D721Med (cell line): ENCODE data around the gene C15orf39.
"Not testable (repeated sequence)": the region's sequence is repeated elsewhere in the genome, so short reads cannot be mapped to it uniquely, and the experiment has no call there.

Source experiments
- DNase-seq: peaks from one replicate; pipeline ENCODE4 v3.0.0; 2011; ENCODE audit warnings: low spot score; ENCODE audit not compliant: insufficient read length
- FAIRE-seq: peaks from 2 replicates; lab custom pipeline; 2011; peaks lifted over from hg19 to GRCh38; lab: Jason Lieb, UNC
- CTCF ChIP-seq: IDR thresholded peaks from 2 replicates; pipeline ENCODE4 v1.5.1; 2012; ENCODE audit warnings: mild to moderate bottlenecking, control low read depth; ENCODE audit not compliant: insufficient read depth; ENCODE audit errors: missing control alignments

Gene C15orf39

GRCh38 chr15:75158402-75158801, 43.3 kb upstream of the C15orf39 start:
- TF ChIP-seq CTCF: no peak
- FAIRE-seq (no peak), DNase-seq (no peak)

GRCh38 chr15:75159244-75159643, 42.4 kb upstream of the C15orf39 start:
- DNase-seq: no peak
- FAIRE-seq: no peak
- TF ChIP-seq CTCF: no peak

GRCh38 chr15:75161106-75161916, 40.4 kb upstream of the C15orf39 start:
- TF ChIP-seq CTCF: no peak
- no peak for FAIRE-seq
- no peak for DNase-seq

GRCh38 chr15:75161917-75162414, 39.7 kb upstream of the C15orf39 start:
- DNase-seq (no peak), FAIRE-seq (no peak)
- no peak for TF ChIP-seq CTCF

GRCh38 chr15:75163150-75163564, 38.5 kb upstream of the C15orf39 start:
- no peak for TF ChIP-seq CTCF
- FAIRE-seq: no peak
- no peak for DNase-seq

GRCh38 chr15:75164625-75165350, 36.9 kb upstream of the C15orf39 start:
- DNase-seq: no peak
- TF ChIP-seq CTCF: no peak

GRCh38 chr15:75166489-75167063, 35.1 kb upstream of the C15orf39 start:
- FAIRE-seq: not testable (repeated sequence)

More at GRCh38 chr15:75164625-75165350, 36.9 kb upstream of the C15orf39 start:
- FAIRE-seq: no peak

More at GRCh38 chr15:75166489-75167063, 35.1 kb upstream of the C15orf39 start:
- not testable (repeated sequence) for DNase-seq
